ENCODE measurements around the gene GJD4. TPM values are rescaled to one million over a fixed set of nuclear protein-coding genes. Genes with fewer than 3 reads are reported as not detected.
A peak's percentile ranks its signal among the peaks of the same experiment; 100 is the strongest.

Gene GJD4
- total and polyA plus RNA-seq, 3 experiments from 2014 or later: not detected

DNA sequence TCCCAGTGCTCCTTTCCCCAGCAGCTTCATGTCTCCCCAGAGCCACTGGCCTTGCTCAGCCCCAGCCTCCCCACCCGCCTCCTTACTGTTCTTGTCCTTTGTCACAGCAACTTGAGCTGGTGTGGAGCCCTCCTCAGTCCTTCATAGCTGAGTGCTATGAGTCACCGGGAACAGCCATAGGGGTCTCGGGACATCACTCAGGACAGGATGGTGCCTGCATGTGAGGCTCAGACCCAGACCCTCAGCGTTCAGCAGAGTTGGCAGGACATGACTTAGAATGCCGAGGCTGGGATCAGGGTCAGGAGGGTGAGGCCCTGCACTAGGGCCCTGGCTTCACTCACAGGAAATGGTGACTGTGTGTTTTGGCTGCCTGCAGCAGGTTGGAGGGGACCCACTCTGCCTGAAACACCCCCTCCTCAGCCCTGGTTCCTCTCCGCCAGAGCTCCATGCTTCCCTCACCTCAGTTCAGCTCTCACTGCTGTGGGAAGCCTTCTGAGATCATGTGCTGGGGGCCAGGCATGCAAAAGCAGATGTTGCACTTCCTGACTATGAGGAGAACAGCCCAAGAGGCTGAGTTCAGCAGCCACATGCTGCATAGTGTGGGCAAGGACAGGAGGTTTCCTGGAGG, 40.7 kb upstream of the GJD4 start:
- no peaks in the 10 kb centered on the region for H3K27me3 Mint-ChIP-seq
- H3K4me3 Mint-ChIP-seq: no peak overlapping the region
- H3K36me3 ChIP-seq (ENCODE audit: insufficient read depth, low read length): peaks cover 6% of the 10 kb centered on the region
- no peaks in the 10 kb centered on the region for H3K9me3 ChIP-seq (ENCODE audit: low read length)
- peaks cover 5 to 70% (median 18%) of the 10 kb centered on the region in 3 donors for H3K36me3 Mint-ChIP-seq
- no peaks in the 10 kb centered on the region for H3K4me1 ChIP-seq (ENCODE audit: insufficient read depth, low read length)
- peaks cover 2 to 9% (median 4%) of the 10 kb centered on the region in 3 donors for H3K4me1 Mint-ChIP-seq
- POLR2A ChIA-PET: no interaction called here
- peak overlapping the region in 2 of 8 donors; percentile 17 to 21 for H3K27ac Mint-ChIP-seq
- no peak overlapping the region for H3K4me3 ChIP-seq (ENCODE audit: low read length)
- H3K9me3 Mint-ChIP-seq: no peaks in the 10 kb centered on the region
- no peak overlapping the region for H3K27ac ChIP-seq (ENCODE audit: low read depth, low read length)
- no peaks in the 10 kb centered on the region for H3K27me3 ChIP-seq (ENCODE audit: insufficient read depth, low read length, poor library complexity, severe bottlenecking)
- CTCF ChIA-PET: interaction anchor here (0.7 to 2.0 kb wide), 2 partner anchors 15 to 1382 kb away, joined by 4 to 9 read pairs; no protein-coding TSS in a partner anchor
- no peak for DNase-seq

DNA sequence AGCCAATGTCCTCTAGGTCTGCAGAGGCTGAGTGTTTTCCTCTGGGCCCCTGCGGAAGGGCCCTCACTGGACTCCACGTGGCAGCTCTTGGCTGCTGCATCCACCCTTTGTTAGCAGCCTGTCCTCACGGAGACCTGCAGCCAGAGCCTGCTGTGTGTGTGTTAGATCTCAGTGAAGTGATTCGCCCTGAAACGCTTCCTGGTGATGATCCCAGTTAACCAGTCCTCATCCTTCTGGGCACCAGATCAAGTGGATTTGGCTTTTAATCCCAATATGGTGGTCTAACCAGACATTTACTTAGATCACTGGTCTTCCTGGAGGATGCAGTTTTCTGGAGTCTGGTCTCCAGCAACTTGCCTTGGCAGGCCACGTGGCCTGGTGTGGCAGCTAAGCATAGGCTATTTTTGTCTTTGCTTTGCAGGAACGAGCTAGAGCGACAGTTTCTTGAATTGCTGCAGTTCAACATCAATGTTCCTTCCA, 39.5 kb upstream of the GJD4 start:
- no peaks in the 10 kb centered on the region for H3K9me3 Mint-ChIP-seq
- Histone ChIP-seq H3K4me3 (ENCODE audit: low read length) (no peak overlapping the region), H3K27ac (ENCODE audit: low read depth, low read length) (no peak overlapping the region), H3K4me1 (ENCODE audit: insufficient read depth, low read length) (no peaks in the 10 kb centered on the region), H3K36me3 (ENCODE audit: insufficient read depth, low read length) (peaks cover 6% of the 10 kb centered on the region), H3K27me3 (ENCODE audit: insufficient read depth, low read length, poor library complexity, severe bottlenecking) (no peaks in the 10 kb centered on the region), H3K9me3 (ENCODE audit: low read length) (no peaks in the 10 kb centered on the region)
- ChIA-PET CTCF (interaction anchor here (0.6 to 1.4 kb wide), 2 partner anchors 13 to 325 kb away, joined by 3 read pairs; no protein-coding TSS in a partner anchor), POLR2A (no interaction called here)
- no peak for DNase-seq
- peaks cover 11 to 72% (median 21%) of the 10 kb centered on the region in 3 donors for H3K36me3 Mint-ChIP-seq
- peak overlapping the region in 1 of 8 donors; percentile 29 for H3K27ac Mint-ChIP-seq
- no peak overlapping the region for H3K4me3 Mint-ChIP-seq
- no peaks in the 10 kb centered on the region for H3K27me3 Mint-ChIP-seq
- H3K4me1 Mint-ChIP-seq: peaks cover 2 to 9% (median 4%) of the 10 kb centered on the region in 3 donors

DNA sequence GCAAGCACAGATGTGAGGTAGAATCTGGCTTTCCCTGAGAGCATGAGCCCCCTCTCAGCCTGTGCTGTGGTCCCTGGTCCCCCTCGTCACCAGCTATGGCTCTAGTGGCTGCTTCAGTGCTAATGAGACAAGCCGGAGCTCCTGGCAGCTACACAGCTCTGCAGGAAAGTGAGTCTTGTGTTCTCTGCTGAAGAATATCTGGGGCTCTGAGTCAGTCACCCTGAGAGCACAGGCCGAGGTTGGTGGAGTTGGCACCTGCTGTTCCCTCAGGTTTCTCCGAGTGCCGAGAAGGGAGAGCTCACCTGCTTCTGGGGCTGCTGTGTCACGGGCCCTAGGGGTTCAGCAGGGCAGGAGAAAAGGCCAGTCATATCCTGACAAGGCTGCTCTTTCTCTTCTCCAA, 37.2 kb upstream of the GJD4 start:
- Mint-ChIP-seq H3K36me3 (peaks cover 11 to 72% (median 23%) of the 10 kb centered on the region in 3 donors), H3K4me3 (no peak overlapping the region), H3K27ac (peak overlapping the region in 1 of 8 donors; percentile 10), H3K9me3 (no peaks in the 10 kb centered on the region), H3K27me3 (no peaks in the 10 kb centered on the region), H3K4me1 (peaks cover 0 to 5% (median 0%) of the 10 kb centered on the region in 3 donors)
- Histone ChIP-seq H3K9me3 (ENCODE audit: low read length) (no peaks in the 10 kb centered on the region), H3K36me3 (ENCODE audit: insufficient read depth, low read length) (no peaks in the 10 kb centered on the region), H3K27me3 (ENCODE audit: insufficient read depth, low read length, poor library complexity, severe bottlenecking) (no peaks in the 10 kb centered on the region), H3K4me1 (ENCODE audit: insufficient read depth, low read length) (no peaks in the 10 kb centered on the region), H3K27ac (ENCODE audit: low read depth, low read length) (no peak overlapping the region), H3K4me3 (ENCODE audit: low read length) (no peak overlapping the region)
- POLR2A ChIA-PET: no interaction called here
- no peak for DNase-seq
- CTCF ChIA-PET: interaction anchor here (1.6 kb wide), 1 partner anchor 13 kb away, joined by 4 read pairs; no protein-coding TSS in a partner anchor

DNA sequence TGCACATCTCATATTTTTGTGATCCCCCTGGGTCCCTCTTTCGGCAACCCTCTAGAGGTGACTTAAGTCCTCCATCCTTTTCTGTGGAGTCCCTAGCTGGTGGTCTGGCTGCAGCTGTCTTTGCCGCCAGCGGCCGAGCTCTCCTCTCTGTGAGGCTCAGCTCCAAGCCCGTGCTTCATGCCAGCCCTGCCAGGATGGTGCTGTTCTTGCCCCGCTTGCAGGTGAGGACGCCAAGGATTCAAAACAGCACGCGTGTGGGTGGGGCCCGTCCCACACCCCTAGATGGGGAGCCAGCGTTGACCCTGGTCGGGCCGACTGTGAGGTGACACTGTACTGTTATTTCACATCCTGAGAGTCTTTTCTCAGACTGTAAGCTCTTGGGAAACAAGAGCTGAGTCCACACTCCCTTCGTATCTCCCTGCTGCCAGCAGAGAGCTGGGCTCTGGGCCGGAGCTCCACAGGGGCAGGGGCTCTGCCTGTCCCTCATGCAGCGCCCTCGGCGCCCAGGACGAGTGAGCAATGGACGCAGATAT, 36.6 kb upstream of the GJD4 start:
- Histone ChIP-seq H3K36me3 (ENCODE audit: insufficient read depth, low read length) (no peaks in the 10 kb centered on the region), H3K27ac (ENCODE audit: low read depth, low read length) (no peak overlapping the region), H3K4me3 (ENCODE audit: low read length) (no peak overlapping the region), H3K27me3 (ENCODE audit: insufficient read depth, low read length, poor library complexity, severe bottlenecking) (no peaks in the 10 kb centered on the region), H3K9me3 (ENCODE audit: low read length) (no peaks in the 10 kb centered on the region), H3K4me1 (ENCODE audit: insufficient read depth, low read length) (no peaks in the 10 kb centered on the region)
- POLR2A ChIA-PET: no interaction called here
- CTCF ChIA-PET: interaction anchor here (1.6 kb wide), 1 partner anchor 13 kb away, joined by 4 read pairs; no protein-coding TSS in a partner anchor
- Mint-ChIP-seq H3K4me3 (peak overlapping the region in 1 of 7 donors; percentile 18), H3K4me1 (no peaks in the 10 kb centered on the region), H3K27me3 (no peaks in the 10 kb centered on the region), H3K36me3 (peaks cover 11 to 74% (median 23%) of the 10 kb centered on the region in 3 donors), H3K9me3 (no peaks in the 10 kb centered on the region), H3K27ac (peak overlapping the region in 1 of 8 donors; percentile 40)
- DNase-seq: no peak

DNA sequence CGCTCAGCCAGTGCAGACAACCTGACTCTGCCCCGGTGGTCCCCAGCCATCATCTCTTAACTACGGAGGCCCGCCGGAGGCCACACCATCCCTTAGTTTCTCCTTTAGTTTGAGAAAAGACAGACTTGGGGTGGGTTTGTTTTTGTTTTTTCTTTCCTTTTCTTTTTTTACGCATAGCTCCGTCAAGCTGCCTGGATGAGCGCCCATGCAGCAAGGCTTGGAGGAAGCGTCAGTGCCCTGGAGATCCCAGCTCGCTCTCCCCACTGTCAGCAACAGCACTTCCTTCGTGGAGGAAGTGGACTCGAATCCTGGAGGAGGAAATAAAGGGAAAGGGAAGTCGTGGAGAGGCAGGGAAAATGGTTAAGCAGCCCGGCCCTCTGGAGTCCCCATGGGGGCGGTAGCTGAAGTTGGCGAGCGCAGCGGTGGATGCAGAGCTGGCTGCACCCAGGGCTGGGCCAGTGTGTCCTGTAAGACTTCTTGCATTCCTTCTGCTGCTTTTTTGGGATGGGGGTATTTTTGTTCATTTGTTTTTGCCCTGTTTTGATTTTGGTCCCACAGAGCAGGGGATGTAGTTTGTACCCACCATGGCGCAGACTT, 35.9 kb upstream of the GJD4 start:
- Histone ChIP-seq H3K27ac (ENCODE audit: low read depth, low read length) (no peak overlapping the region), H3K4me3 (ENCODE audit: low read length) (no peak overlapping the region), H3K9me3 (ENCODE audit: low read length) (no peaks in the 10 kb centered on the region), H3K4me1 (ENCODE audit: insufficient read depth, low read length) (no peaks in the 10 kb centered on the region), H3K27me3 (ENCODE audit: insufficient read depth, low read length, poor library complexity, severe bottlenecking) (no peaks in the 10 kb centered on the region), H3K36me3 (ENCODE audit: insufficient read depth, low read length) (no peaks in the 10 kb centered on the region)
- Mint-ChIP-seq H3K36me3 (peaks cover 17 to 80% (median 23%) of the 10 kb centered on the region in 3 donors), H3K9me3 (no peaks in the 10 kb centered on the region), H3K4me1 (no peaks in the 10 kb centered on the region), H3K27ac (peak overlapping the region in 1 of 8 donors; percentile 66), H3K27me3 (no peaks in the 10 kb centered on the region), H3K4me3 (no peak overlapping the region)
- no peak for DNase-seq
- ChIA-PET POLR2A (no interaction called here), CTCF (no interaction called here)

DNA sequence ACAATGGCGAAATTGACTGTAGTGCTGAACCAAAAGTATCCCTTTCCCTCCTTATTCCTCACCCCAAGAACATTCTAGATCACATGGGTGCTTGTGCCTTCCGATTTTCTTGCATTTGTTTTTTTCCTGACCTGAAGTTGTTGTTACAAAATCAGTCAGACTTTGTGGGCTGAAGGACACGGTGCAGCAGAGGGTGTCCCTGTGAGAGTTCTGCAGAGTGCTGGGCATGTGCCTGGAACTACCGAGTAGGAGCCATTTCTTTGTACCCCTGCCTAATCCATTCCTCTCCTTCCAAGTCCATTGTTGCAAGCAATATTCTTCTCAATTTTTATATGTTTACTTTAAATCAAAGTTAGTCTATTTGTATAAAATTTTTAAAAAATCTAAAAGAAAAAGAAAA, 35.3 kb upstream of the GJD4 start:
- no peak overlapping the region for H3K4me3 Mint-ChIP-seq
- no peaks in the 10 kb centered on the region for H3K9me3 Mint-ChIP-seq

DNA sequence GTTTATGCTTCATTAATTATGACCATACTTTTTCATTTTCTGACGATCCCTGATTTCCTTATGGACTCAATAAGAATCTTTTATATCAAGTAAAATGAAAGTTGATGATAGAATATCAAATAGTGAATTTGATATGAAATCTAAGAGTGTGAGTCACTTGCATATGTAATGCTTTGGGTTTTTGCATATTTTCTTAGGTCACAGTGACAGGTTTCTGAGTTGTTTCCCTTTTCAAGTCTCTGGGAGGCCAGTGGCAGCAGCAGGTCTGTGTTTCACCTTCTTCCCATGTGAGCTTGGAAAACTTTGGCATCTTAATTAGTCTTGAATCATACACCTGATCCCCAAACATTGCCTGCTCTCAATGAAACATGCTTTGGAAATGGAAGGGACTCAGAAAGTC, 34.7 kb upstream of the GJD4 start:
- H3K9me3 Mint-ChIP-seq: peaks cover 0 to 2% (median 0%) of the 10 kb centered on the region in 5 donors
- H3K9me3 ChIP-seq (ENCODE audit: low read length): no peaks in the 10 kb centered on the region
- H3K27ac ChIP-seq (ENCODE audit: low read depth, low read length): no peak overlapping the region
- no peaks in the 10 kb centered on the region for H3K4me1 ChIP-seq (ENCODE audit: insufficient read depth, low read length)
- DNase-seq: no peak
- ChIA-PET POLR2A (no interaction called here), CTCF (no interaction called here)
- H3K4me3 Mint-ChIP-seq: no peak overlapping the region
- H3K27me3 Mint-ChIP-seq: no peaks in the 10 kb centered on the region
- H3K36me3 Mint-ChIP-seq: peaks cover 25 to 83% (median 28%) of the 10 kb centered on the region in 3 donors
- no peaks in the 10 kb centered on the region for H3K27me3 ChIP-seq (ENCODE audit: insufficient read depth, low read length, poor library complexity, severe bottlenecking)
- H3K4me3 ChIP-seq (ENCODE audit: low read length): no peak overlapping the region
- H3K4me1 Mint-ChIP-seq: no peaks in the 10 kb centered on the region
- H3K36me3 ChIP-seq (ENCODE audit: insufficient read depth, low read length): no peaks in the 10 kb centered on the region
- no peak overlapping the region for H3K27ac Mint-ChIP-seq

More for the DNA sequence above, 35.3 kb upstream of the GJD4 start:
- Histone ChIP-seq H3K36me3 (ENCODE audit: insufficient read depth, low read length) (no peaks in the 10 kb centered on the region), H3K27me3 (ENCODE audit: insufficient read depth, low read length, poor library complexity, severe bottlenecking) (no peaks in the 10 kb centered on the region), H3K4me3 (ENCODE audit: low read length) (no peak overlapping the region), H3K4me1 (ENCODE audit: insufficient read depth, low read length) (no peaks in the 10 kb centered on the region), H3K9me3 (ENCODE audit: low read length) (no peaks in the 10 kb centered on the region), H3K27ac (ENCODE audit: low read depth, low read length) (no peak overlapping the region)
- POLR2A ChIA-PET: no interaction called here
- Mint-ChIP-seq H3K27me3 (no peaks in the 10 kb centered on the region), H3K4me1 (no peaks in the 10 kb centered on the region), H3K36me3 (peaks cover 23 to 82% (median 23%) of the 10 kb centered on the region in 3 donors), H3K27ac (no peak overlapping the region)
- DNase-seq: no peak
- CTCF ChIA-PET: no interaction called here

DNA sequence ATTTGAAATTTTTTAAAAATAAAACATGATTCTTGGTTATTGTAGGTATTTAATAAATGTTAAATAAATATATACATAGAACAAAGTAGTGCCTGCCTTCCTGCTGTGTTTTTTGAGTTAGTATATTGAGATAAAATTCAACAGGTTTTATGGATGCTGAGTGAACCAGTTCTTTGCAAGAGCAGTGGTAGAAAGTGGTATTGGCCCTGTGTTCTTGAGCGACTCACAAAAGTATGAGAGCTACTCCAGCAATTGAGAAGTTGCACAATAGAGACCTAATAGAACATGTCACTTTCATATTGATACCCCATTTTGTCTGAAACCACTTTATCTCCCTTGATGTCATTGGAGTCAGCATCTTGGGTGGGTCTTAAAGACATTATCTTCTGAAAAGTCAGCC, 32.6 kb upstream of the GJD4 start:
- CTCF ChIA-PET: no interaction called here
- POLR2A ChIA-PET: no interaction called here
- no peak for DNase-seq
- no peaks in the 10 kb centered on the region for H3K4me1 ChIP-seq (ENCODE audit: insufficient read depth, low read length)
- no peak overlapping the region for H3K4me3 ChIP-seq (ENCODE audit: low read length)
- H3K27me3 Mint-ChIP-seq: no peaks in the 10 kb centered on the region
- H3K27ac ChIP-seq (ENCODE audit: low read depth, low read length): no peak overlapping the region
- no peak overlapping the region for H3K27ac Mint-ChIP-seq
- peaks cover 19 to 68% (median 25%) of the 10 kb centered on the region in 3 donors for H3K36me3 Mint-ChIP-seq
- H3K4me1 Mint-ChIP-seq: no peaks in the 10 kb centered on the region
- no peaks in the 10 kb centered on the region for H3K9me3 ChIP-seq (ENCODE audit: low read length)
- H3K4me3 Mint-ChIP-seq: no peak overlapping the region
- H3K36me3 ChIP-seq (ENCODE audit: insufficient read depth, low read length): no peaks in the 10 kb centered on the region
- H3K9me3 Mint-ChIP-seq: peaks cover 0 to 3% (median 2%) of the 10 kb centered on the region in 5 donors
- no peaks in the 10 kb centered on the region for H3K27me3 ChIP-seq (ENCODE audit: insufficient read depth, low read length, poor library complexity, severe bottlenecking)
